ENCODE data around the gene DENND2A.
A peak's percentile ranks its signal among the peaks of the same experiment; 100 is the strongest.
"Not testable (repeated sequence)": the region's sequence is repeated elsewhere in the genome, so short reads cannot be mapped to it uniquely, and the experiment has no call there.

DENND2A gene

DNA sequence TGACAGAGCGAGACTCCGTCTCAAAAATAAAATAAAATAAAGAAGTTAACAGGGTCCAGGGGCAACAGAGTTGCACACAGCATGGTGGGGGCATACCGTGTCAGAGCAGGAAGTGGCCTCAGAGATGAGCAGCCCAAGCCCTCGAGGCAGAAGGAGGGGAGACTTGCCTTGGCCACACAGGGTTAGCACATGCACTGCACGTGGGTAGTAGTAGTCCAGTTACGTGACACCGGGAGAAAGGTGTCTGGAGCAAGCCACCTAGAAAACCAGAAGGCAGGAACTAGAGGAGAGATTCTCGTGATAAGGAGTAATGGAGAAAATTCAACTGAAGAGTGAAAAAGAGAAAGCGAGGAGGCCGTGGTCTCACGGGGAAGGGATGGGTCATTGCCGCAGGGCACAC lies 9.8 kb upstream of the DENND2A start:
- DNase-seq, result no peak

DNA sequence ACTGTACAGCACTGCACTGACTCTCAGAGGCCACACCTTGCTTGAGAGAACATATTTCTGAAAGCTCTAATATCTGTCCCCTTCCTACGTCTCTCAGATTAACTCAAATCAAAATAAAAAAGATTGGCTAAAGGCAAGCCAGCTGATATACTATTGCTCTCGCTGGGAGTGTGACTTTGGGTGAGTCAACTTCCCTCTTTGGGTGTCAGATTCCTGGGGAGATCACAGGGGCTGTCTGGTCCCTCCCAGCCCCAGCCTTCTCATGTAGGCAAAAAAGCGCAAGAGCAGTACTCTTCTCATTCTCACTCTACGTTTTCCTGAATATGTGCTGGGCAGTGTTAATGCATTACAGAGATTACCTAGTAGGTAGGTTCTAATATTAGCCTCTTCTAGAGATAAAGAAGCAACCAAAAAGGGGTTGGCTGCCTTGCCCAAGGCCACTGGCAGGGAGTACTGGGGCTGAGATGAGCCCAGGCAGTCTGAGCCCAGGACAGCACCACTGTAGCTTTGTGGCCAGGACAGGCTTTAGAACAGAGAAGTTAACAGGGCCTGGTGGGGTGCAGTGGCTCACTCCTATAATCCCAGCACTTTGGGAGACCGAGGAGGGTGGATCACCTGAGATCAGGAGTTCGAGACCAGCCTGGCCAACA lies 9.1 kb upstream of the DENND2A start:
- no peak for DNase-seq

DNA sequence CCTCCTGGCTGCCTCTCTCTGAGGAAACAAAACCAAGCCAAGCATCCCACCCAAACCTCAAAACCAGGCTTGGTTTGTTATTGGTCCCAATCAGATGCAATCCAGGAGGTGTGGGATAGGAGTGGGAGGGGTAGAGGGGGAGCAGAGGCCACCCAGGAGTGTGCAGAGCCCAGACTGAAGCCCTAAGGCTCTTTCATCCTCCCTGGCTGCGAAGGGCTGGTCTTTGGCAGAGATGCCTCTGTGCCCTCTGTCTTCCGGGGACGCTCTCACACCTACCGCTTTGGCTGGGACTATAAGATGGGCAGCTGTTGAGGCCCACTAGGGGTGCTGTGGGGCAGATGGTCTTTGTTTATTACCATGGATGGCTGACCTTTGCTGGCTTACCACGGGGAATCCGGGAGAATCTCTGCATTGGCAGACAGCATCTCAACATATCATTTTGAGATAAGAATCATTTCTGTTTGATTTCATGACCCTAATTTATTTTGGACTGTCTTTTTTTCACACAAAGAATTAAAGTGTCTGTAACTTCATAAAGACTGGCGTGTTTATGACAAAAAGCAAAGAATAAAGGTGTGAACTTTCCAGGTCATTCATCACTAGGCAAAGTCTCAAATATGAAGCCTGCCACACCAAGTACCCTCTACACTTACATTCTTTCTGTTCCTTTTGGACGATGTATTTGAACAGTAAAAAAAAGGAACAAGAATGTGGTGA lies 6.5 kb upstream of the DENND2A start:
- peak in 10 of 58 donors; percentile 5 to 51 (median 12) for DNase-seq

DNA sequence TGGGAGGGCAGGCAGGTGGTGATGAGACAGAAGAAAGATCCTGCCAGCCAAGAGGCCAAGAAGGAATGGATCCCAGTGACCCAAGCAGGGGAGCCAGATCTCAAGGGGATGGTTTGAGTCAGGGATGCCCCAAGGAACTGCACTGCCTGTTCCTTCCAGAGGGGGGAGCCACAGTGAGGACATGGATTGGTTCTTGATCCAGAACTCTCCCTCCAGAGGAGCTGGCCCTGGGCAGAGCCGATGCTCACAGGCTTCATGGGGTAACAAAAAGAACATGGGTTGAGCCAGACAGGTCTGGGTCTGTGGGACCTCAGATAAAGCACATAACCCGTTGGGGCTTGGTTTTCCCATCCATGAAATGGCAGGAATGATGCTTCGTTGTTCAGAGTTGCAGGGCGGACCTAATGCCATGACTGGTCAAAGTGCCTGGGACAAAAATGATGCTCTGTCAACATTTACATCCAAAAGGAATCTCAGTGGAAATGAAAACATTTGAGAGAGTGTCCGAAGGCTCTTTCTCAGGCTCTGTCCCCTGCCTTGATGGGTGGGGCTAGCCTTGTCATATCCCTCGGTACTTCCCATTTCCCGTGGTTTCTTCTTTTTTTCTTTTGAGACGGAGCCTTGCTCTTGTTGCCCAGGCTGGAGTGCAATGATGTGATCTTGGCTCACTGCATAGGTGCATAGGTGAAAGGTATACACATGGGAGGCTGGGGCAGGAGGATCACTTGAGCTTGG lies 4.7 kb upstream of the DENND2A start:
- no peak for DNase-seq

DNA sequence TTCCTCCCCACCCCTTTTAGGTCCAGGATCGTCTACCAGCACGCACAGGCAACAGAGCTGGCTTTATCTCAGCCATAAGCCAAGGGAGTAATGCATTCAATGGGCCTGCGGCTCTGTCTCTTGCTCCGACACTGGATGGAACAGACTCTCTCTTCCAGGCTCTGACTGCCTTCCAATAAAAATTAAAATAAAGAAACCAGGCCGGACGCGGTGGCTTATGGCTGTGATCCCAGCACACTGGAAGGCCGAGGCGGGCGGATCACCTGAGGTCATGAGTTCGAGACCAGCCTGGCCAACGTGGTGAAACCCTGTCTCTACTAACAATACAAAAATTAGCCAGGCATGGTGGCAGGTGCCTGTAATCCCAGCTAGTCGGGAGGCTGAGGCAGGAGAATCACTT lies 4.1 kb upstream of the DENND2A start:
- not testable (repeated sequence) for DNase-seq

DNA sequence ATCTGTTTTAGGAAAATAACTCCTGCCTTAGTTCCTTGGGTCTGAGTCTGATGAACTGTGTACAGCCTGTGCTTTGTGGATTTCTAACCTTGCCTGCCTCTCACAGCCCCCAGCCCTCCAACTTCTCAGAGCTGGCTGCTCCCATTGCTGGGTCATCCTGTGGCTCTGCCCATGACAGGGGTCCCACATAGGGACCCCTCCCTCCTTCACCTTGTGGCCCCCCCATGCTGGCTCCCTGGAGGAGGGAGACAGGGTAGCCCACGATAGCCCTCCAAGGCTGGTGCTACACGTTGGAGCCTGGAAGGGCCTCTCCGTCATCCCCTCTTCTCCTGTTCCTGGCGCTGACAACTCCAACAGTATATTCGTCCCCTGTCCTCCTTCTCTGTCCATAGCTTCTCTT lies 2.8 kb upstream of the DENND2A start:
- no peak for DNase-seq

DNA sequence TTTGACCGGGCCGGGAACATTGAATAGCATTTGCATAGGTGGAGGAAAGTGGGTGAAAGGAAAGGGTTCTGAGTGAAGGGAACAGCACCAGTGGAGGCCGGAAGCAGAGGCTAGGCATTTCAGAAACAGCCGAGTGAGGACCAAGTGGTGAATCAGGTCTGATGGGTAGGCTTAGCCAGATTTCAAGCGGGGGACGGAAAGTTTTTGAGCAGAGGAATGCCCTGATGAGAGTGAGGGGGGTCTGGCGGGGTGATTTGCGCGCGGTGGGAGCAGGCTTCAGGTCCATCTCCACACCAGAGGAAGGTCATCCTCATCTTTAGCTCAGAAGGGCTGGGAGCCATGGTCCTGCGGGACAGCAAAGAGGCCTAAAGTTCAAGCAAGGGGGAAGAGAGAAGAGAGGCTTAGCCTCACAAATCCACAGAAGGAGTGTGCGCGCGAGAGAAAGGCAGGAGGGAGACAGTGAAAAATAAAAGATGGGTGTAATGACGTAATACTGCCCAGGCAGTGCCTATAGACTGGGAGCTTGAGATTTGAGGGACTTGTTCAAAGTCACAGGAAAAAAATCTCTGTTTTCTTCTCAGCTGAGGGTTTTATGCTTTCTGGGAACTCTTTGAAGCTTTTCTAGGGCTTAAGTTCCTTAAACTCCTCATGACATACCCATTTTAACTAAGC lies 1.0 kb upstream of the DENND2A start:
- no peak for DNase-seq

DNA sequence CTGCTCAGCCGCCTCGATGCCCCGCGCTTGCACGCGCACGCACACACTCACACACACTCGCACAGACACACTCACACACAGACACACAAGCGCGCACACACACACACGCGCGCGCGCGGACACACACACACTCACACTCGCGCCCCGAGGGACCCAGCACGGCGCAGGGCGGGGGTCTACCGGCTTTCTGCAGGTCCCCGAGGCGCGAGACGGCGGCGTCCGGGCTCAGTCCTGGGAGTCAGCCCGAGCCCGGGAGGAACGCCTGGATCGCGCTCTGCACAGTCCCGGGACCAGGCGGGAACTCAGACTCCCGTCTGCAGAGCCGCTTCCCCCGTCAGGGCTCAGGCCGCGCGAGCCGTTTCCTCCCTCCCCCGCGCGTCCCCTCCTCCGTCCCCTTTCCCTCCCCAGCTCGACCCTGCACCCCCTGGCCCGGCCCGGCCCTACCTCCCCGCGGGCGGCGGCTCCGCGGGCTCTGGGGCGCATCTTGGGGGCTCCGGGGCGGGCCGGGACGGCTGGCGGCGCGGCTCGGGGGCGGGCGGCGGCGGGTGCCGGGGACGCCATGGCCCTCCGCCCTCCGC lies 464 bp downstream of the DENND2A start:
- peak in 12 of 58 donors; percentile 14 to 63 (median 30) for DNase-seq

DNA sequence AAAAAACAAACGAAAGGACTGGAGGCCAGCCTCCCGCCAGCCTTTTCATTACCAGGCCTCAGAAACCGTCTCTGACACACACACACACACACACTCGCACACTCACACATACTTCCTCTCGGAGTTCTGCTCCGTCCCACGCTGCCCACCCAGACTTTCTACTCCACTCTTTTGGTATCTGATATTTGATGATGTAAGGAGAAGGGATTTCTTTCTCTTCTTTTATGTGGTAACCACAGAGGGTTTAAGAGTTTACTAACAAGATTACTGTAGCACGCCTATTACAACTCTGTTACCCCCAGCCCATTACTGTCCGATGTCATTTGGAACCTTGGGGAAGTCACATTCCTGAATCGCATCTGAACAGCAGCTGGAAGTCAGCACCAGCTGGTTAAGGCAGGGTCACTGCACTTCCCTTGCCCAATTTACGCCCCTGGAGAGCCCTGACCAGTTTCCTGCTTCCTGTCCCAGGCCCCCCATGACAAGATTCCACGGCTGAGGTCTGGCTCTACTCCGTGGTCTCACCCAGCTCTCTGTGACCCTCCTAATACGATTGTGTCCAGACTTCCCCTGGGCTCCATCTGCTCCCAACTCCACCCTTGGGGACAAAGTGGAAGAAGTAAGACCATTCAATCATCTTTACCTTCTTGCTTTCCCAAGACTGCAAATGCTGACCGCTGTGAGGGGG lies 1.1 kb downstream of the DENND2A start:
- DNase-seq, result peak in 1 of 58 donors; percentile 8

DNA sequence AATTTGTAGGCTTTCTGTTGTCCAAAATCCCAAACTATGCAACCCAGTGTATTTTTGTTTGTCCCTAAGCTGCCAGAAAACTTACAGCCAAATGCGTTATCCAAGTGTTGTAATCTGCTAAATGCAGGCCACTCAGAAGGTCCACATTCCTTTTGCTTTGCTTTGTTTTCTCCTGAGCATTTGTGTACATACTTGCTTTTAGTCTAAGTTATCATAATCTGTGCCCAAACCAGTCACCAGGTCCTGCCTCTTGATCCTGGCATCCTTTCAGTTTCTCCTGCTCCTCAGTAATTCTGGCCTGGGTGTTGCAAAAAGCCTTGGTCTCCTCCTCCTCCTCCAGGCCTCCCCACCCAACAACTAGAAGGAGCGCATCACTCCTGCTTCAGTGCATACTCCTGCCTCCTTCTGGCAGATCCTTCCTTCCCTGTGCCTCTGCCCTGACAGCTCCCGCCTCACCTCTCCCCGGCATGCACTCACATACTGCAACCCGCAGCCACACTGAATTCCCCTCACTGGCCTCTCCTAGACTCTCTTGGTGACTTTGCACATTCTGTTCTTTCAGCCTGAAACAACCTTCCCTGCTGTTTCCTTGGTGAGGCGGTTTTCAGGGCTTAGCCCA lies 2.3 kb downstream of the DENND2A start:
- peak in 2 of 58 donors; percentile 4 to 17 for DNase-seq

DNA sequence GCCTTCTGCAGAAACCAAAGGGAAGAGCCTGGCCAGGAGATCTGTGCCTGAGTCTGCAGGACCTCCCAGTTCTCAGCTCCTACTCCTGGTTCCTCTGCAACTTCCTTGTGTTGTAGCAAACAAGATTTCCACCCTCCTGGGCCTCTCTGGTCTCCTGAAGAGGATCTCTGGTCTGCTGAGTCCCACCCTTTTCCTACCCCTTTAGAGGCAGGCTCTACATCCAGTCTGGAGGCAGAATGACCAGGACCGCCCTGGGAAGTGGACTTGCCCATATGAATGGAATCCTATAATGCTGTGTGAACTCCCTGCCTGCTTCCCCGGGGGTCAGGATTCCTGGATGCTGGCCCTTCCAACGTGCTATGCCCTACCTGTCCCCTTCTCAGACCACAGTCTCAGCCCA lies 3.2 kb downstream of the DENND2A start:
- DNase-seq, result no peak

DNA sequence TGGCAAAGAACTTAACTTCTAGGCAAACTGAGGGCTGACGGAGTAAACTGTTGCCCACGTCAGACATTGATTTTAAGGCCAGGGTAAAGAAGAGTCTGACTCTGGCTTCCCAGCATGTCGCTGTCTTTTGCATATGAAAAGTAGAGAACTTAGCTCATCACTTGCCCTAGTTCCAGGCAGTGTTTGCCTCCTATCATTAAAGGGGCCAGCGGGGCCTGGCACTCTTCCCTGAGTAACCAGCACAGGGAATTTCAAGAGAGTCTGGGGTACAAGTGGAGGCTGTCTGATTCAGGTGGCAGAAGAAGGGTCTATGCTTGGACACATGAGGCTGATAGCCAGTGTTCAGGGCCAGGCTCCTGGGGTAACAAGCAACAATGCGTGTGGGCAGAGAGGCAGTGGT lies 4.8 kb downstream of the DENND2A start:
- peak in 4 of 58 donors; percentile 3 to 32 (median 10) for DNase-seq

DNA sequence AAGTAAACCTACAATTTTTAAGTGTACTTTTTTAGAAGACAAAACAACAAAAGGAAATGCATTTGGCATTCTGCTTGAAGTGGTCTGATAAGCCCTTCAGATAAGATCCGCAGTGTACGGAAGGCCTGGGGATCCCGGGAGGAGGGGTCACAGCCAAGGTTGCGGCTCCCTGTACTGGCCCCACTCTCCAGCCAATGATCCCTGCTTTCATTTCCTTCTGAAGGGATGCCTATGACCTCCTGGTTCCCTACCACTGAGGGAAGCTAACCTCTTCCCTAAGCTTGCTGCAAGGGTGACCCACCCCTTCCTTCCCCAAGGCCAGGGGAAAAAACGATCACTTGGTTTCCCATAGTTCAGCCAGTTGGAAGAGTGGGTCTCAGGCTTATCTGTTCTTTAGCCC lies 5.3 kb downstream of the DENND2A start:
- no peak for DNase-seq

DNA sequence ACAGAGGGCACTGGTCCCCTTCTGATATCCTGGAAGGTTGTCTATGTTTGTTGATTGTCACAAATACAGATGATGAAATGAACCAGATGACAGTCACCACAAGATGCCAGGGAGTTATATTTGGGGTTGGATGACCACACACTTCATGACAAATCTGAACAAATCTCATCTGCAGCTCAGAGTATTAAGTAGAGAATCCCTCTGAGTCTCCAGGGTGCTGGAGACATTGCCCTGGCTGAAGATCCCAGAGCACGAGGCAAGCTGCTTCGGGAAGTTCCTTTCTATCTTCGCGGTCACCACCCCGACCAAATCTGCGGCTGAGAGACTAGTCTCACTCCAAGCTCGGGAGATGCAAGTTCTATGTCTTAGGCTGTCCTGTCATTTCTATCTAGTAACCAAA lies 9.0 kb downstream of the DENND2A start:
- DNase-seq, result no peak

DNA sequence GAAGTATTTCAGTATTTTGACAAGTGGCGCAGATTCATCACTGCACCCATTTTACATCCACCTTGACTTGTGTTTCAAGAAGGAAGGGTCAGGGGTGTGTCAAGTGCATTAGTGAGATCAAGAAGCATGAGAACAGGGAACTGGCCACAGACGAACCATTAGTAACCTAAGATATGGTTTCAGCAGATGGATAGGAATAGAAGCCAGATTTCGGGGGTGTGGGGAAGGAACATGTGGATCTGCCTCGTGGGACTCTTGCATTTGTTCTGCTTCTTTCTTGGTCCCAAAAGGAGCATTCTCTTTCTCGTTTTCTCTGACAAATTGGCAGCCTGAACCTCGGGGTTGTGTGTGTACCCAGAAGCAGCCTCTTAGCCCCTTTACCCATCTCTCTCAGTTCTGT lies 9.6 kb downstream of the DENND2A start:
- no peak for DNase-seq

DNA sequence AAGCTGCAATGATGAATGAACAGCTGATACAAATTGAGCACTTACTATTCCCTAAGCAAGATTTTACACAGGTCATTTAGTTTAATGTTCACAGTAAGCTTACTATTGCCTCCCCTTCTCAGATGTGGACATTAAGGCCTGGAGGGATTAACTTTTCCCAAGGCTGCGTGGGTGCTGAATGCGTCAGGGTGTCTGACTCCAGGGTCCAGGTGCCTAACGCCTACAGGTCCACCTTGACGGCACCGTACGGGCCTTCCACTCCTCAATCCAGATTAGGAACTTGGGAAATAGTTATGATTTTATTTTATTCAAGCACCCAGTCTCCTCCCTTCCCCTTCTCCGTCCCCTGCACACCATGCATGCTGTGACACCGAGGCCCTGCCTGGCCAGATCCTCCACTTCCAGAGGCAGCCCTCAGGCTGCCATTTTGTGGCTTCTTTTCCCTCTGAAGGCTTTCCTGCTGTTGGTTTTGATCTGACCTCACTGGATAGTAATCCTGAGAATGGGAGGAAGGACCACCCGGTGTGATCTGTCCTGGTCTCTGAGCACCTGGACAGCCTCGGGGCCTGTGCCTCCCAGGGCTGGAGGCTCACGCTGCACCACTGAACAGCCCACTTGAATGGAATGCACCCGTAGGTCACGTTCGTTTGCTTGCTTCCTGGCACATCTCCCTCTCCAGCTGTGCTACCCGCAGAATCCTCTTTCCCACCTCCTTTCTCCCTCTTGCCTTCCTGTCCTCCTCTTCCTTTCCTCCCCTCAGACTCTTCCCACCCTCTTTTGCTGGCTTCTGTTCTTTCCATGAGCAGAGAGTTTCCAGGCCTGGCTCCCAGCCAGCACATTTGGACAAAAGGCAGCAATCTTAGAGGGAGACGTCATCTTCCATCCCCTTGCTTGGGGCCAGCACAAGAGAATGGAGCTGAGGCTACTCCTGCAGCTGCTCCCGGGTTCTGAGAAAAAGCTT lies 14.4 kb downstream of the DENND2A start:
- peak in 48 of 58 donors; percentile 2 to 86 (median 43) for DNase-seq

DNA sequence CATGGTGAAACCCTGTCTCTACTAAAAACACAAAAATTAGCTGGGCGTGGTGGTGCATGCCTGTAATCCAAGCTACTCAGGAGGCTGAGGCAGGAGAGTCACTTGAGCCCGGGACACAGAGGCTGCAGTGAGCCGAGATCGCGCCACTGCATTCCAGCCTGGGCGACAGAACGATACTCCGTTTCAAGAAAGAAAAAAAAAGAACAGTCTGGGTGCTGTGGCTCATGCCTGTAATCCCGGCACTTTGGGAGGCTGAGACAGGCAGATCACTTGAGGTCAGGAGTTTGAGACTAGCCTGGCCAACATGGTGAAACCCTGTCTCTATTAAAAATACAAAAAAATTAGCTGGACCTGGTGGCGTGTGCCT lies 15.4 kb downstream of the DENND2A start:
- not testable (repeated sequence) for DNase-seq

DNA sequence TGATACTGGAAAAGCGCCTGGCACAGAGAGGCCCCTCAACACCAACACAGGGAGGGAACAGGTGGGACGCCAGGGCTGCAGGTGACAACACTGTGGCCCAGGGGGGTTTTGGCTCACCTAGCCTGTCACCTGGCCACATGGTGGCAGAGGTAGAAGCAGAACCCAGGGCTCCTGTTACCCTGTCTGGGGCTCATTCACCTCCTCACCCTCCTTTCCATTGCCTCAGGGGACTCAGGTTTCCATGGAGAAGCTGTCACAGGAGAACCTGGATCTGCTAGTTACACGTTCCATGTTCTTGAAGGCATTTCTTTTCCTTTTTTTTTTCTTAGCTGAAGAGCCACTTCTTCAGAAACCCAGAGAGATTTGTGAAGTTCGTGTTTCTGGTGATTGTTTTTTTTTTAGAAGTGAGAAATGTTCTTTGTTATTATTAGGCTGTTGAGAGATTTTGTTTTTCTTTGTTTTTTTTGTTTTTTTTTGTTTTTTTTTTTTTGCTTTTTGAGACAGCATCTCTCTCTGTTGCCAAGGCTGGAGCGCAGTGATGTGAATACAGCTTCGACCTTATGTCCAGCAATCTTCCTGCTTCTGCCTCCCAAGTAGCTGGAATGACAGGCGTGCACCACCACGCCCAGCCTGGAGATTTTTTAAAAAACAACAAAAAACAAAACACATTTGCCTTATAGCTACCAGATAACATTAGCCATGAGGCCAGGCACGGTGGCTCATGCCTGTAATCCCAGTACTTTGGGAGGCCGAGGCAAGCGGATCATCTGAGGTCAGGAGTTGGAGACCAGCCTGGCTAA lies 16.0 kb downstream of the DENND2A start:
- no peak for DNase-seq
